GM21786 (cell line): ENCODE results near the gene ITGAX.
A peak's percentile ranks its signal among the peaks of the same experiment; 100 is the strongest.

ENCODE experiments used
- ATAC-seq: cut with Tn5 transposase; IDR thresholded peaks from one replicate; pipeline ENCODE4 v1.9.1; 2021; ENCODE audit not compliant: unreplicated experiment

ITGAX gene

DNA sequence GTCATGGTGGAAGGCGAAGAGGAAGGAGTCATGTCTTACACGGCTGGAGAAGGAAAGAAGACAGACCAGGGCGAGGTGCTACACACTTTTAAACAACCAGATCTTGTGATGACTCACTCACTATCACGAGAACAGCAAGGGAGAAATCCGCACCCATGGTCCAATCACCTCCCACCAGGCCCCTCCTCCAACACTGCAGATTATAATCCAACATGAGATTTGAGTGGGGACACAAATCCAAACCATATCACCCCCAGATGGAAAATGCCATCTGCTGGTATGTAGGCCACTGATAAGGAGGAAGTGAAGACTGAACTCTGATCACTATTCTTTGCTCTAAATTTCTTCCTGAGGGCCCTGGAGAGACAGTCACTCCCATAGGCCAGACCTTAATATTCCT is 7.5 kb upstream of the ITGAX start:
- ATAC-seq, result no peak

DNA sequence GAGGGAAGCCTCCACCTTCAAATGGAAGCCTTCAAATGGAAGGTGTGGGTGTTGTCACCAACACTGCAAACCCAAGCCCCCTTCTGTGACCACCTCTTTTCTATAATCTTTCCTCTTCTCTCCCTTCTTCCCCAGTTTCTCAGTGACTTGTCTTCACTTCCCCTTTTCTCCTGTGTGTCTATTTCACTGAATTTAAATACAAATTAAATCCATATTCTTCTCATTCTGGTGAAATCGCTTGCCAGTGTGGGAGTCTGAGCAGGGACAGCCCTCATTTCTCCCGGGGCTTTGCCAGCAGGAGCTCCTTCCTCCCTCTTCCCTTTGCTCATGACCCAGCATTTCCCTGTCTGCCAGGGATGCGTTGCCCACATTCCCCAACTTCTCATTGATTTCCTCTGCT is 6.4 kb upstream of the ITGAX start:
- no peak for ATAC-seq

- no peak for ATAC-seq
Measured at GRCh38 chr16:31350275-31351005, 4.5 kb upstream of the ITGAX start.

GRCh38 chr16:31351246-31351941 is 3.6 kb upstream of the ITGAX start:
- no peak for ATAC-seq

GRCh38 chr16:31351942-31352325 is 3.0 kb upstream of the ITGAX start:
- ATAC-seq, result no peak

DNA sequence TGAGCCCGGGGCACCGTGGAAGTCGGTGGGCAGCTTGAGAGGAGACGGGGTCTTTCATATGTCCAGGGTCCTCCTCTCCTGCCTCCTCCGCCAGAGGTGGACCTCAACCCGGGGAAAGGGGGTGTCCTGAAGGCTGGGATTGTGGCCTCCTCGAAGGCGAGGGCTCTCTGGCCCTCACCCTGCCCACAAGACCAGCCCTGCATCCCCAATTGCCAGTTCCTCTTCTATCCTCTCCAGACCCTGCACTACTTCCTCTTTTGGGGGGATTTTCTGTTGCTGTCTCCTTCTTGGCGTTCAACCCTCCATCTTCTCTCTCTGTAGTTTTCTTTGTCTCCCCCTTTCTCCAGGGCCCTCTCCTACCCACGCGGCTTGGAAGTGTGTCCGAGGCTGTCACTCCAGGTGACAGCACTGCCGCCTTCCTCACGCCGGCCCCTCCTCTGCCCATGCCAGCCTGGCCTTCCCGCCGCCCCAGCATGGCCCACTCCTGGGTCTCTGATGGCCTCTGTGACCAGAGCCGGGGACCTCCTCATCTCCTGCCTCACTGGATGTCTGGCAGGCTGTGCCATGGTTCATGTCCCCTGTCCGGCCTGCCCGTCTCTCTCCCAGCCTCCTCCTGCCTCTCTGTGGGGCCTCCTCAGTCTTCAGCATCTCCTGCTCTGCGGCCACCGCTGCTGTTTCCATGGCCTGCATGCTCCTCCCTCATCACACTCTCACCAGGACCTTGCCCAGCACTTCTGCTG is 2.4 kb upstream of the ITGAX start:
- no peak for ATAC-seq

GRCh38 chr16:31355431-31356100 is 590 bp downstream of the ITGAX start:
- no peak for ATAC-seq

DNA sequence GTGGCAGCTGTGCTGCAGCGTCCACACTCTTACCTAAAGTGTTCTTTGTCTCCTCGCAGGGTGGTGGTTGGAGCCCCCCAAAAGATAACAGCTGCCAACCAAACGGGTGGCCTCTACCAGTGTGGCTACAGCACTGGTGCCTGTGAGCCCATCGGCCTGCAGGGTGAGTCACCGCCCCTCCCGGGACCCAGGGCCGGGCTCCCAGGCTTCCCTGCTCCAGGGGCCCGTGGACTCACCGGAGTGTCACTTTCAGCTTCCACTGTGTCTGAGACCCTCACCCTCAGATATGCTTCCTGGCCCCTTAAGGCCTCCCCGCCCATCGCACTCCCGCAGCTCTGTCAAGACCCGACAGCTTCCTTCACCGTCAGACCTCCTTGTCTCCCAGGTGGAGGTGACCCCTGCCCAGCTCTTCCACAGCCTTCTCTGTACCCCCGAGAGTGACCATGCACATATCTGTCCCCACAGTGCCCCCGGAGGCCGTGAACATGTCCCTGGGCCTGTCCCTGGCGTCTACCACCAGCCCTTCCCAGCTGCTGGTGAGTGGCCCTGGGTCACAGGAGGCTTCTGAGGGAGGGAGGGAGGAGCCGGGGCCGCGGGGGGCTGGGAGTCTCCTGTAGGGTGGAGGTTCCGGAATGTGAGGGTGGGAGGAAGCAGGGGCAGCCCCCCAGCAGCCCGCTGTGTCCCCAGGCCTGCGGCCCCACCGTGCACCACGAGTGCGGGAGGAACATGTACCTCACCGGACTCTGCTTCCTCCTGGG is 1.8 kb downstream of the ITGAX start:
- ATAC-seq, result no peak

- ATAC-seq, result no peak
Measured at GRCh38 chr16:31357324-31358109, 2.5 kb downstream of the ITGAX start.

GRCh38 chr16:31360251-31360650 is 5.3 kb downstream of the ITGAX start:
- ATAC-seq, result no peak

- ATAC-seq, result no peak
Measured at GRCh38 chr16:31361201-31362110, 6.5 kb downstream of the ITGAX start.

DNA sequence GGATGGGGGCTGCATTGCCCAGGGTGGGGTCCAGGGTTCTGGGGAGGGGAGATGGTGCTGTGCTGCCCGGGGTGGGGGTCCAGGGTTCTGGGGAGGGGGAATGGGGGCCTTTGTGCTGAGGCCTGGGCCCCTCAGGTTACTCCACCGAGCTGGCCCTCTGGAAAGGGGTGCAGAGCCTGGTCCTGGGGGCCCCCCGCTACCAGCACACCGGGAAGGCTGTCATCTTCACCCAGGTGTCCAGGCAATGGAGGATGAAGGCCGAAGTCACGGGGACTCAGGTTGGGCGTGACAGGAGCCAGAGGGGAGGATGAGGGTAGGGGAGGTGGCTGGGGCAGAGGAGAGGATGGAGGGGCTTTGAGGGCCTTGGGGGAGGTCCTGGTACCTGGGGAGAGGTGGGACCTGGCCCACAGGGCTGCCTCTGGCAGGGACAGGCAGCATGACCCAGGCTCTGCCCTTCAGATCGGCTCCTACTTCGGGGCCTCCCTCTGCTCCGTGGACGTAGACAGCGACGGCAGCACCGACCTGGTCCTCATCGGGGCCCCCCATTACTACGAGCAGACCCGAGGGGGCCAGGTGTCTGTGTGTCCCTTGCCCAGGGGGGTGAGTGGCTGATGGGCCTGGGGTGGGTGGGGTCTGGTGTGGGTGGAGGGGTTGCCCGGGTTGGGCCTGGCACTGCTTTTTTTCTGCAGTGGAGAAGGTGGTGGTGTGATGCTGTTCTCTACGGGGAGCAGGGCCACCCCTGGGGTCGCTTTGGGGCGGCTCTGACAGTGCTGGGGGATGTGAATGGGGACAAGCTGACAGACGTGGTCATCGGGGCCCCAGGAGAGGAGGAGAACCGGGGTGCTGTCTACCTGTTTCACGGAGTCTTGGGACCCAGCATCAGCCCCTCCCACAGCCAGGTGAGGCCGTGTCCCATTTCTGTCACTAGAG is 7.8 kb downstream of the ITGAX start:
- no peak for ATAC-seq

GRCh38 chr16:31363721-31364120 is 8.7 kb downstream of the ITGAX start:
- no peak for ATAC-seq

- ATAC-seq, result no peak
Measured at GRCh38 chr16:31364421-31364820, 9.4 kb downstream of the ITGAX start.

DNA sequence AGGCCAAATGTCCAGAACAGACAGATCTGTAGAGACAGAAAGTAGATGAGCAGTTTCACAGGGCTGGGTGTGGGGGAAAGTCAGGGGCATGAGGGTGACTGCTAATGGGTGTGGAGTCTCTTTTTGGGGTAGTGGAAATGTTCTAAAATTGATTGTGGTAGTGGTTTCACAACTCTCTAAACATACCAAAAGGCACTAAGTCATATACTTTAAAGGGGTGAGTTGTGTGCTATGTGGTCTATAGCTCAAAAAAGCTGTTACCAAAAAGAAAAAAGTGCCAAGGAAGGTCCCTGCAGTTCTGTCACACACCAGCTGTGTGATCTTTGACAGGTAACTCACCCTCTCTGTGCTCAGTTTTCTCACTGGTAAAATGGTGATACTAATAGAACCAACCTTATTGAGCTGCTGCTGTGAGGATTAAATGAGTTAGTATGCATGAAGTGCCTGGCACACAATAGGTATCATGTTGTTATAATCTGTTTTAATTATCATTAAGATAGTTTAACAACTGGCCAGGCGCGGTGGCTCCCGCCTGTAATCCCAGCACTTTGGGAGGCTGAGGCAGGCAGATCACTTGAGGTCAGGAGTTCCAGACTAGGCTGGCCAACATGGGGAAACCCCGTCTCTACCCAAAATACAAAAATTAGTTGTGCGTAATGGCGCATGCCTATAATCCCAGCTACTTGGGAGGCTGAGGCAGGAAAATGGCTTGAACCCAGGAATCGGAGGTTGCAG is 10.3 kb downstream of the ITGAX start:
- peak; percentile 52 for ATAC-seq

GRCh38 chr16:31367853-31368252 is 12.9 kb downstream of the ITGAX start:
- ATAC-seq, result no peak

- ATAC-seq, result no peak
Measured at GRCh38 chr16:31371008-31371407, 16.0 kb downstream of the ITGAX start.
